Stimulated activated CD4-positive, alpha-beta T cell treated with anti-CD3 and anti-CD28 coated beads, Interleukin-4, amount 100 ng/mL, for 4 hours (primary cell): ENCODE data around the gene INTS6L.
"Not testable (repeated sequence)": the region's sequence is repeated elsewhere in the genome, so short reads cannot be mapped to it uniquely, and the experiment has no call there.

ENCODE experiments used
- DNase-seq, 2 experiments: peaks; one replicate each; pipeline ENCODE4 v3.0.0-alpha.2; 2020

Gene INTS6L

DNA sequence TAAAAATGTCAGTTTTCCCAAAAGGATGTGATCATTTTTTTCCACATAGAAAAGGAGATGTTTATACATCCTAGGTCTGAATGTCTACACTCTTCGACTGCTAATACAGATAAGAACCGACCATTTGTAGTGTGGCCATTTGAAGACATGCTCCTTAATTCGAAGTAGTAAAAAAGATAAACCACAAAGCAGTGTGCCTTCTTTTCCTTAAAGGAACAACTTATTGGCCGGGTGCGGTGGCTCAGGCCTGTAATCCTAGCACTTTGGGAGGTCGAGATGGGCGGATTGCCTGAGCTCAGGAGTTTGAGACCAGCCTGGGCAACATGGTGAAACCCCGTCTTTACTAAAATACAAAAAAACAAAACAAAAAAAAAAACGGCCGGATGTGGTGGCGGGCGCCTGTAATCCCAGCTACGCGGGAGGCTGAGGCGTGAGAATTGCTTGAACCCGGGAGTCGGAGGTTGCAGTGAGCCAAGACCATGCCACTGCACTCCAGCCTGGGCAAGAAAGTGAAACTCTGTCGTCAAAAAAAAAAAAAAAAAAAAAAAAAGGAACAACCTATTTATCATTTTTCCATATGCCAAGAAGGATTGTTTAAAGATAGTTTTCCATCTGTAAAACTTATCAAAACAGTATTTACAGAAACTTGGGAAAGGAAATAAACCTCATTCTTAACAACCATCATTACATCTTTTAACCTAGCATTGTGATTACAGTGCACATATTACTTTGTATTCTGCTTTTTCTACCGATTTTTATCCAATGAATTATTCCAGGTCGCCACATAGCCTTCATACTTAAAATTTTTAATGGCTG lies 2.6 kb downstream of the INTS6L start:
- no peak for DNase-seq

- DNase-seq: no peak
These were observed 7.8 kb downstream of the INTS6L start for GRCh38 chrX:135528254-135528653.

DNA sequence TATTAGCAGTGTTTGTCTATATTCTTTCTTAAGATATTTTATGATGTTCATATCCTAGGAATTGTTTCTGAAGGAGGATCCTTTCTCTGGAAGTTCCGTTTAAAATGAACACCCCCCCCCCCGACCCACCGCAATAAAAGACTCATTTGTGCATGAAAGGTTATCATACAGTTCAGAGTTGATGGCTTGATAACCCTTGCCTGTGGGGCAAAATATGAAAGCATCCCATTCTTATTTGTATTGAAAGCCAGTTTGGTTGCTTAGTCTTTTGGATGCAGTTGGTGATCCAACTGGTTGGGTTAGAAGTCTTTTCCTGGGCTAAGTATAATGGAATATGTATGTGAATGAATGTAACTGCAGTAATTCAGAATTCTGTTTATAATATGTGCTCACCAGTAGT lies 8.3 kb downstream of the INTS6L start:
- no peak for DNase-seq

- DNase-seq: no peak
These were observed 9.6 kb downstream of the INTS6L start for GRCh38 chrX:135530097-135530496.

DNA sequence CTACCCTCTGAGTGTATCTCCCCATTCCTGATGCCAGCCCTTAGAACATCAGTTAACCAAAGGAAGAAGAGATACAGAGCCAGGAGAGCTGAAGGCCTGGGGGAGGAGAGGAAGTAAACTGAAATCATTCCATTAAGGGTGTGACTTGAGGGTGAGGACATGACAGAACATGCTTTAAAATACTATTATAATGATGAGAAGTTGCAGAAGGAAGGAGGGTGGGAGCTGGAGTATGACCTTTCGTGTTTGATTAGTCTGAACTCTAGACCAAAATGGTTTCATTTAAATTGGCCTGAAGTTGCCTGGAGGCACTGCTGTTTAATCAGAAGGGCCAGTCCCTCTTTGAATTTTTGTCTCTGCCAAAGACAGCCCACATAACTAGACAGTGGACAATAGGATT lies 11.4 kb downstream of the INTS6L start:
- no peak for DNase-seq

GRCh38 chrX:135535077-135535940 lies 14.8 kb downstream of the INTS6L start:
- no peak for DNase-seq

DNA sequence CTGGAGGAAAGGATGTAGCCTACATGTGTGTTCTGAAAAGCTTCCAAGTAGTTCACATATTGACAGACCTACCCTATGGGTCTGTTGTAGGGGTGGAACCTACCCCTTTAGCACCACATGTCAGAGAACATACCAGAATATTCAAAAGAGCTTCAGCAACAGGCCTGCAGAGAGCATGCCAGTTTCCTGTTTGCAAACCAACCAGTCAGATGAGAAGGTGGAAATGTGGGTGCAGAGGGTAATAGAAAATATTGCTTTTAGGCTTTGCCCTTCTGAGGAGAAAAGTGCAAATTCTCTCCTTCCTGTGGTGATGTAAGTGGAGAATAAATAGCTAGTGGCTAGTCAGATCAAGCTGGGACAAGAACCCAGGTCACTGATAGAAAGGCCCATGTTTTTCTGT lies 16.4 kb downstream of the INTS6L start:
- no peak for DNase-seq

- DNase-seq: no peak
These were observed 20.9 kb downstream of the INTS6L start for GRCh38 chrX:135541351-135541750.

DNA sequence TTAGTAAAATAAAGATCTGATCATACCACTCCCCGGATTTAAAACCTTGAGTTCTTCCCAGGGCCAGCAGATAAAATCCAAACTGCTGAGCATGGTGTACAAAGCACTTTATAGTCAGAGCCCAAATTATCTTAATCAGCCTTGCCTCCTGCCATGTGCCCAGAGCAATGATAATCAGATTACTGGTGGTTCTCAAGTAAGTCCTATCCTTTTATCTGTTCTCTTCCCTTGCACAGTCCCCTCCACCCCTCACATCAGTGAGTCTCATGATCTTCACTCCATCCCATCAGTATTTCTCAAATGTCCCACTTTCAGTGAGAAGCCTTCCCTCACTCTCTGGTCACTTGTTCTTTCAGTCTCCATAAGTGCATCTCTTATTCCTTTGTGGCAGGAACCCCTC lies 22.7 kb downstream of the INTS6L start:
- DNase-seq: no peak

- DNase-seq: peak in 1 of 2 experiments; percentile 4
These were observed 23.5 kb downstream of the INTS6L start for GRCh38 chrX:135543924-135544323.

DNA sequence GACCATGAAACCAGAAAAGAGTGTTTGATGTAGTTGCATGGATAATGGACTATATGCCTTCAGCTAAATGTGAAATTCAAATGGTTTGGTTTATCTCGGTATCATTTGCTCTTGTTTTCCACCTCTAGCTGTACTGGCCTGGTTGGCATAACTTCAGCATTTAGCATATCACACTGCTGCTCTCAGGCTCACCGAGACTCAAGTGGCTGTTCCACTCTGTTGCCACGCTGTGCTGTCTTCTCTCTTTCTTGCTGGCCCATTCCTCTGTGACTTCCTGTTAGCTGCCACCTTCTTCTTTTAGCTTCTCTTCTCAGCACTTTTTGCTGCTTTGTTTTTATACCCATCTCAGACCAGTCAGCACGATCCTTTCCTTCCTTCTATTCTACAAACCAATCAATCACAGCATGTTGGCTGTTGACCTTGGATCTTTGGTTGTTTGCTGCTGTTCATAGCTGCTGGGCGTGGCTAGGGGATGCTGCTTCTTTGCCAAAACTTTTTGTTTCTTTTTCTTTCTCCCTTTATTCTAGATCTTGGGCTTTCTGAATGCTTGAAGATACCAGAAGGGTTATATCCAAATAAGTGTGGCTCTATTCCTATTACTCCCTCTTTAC lies 24.0 kb downstream of the INTS6L start:
- DNase-seq: no peak

- DNase-seq: no peak
These were observed 27.3 kb downstream of the INTS6L start for GRCh38 chrX:135547767-135548166.

GRCh38 chrX:135549519-135549918 lies 29.1 kb downstream of the INTS6L start:
- no peak for DNase-seq

DNA sequence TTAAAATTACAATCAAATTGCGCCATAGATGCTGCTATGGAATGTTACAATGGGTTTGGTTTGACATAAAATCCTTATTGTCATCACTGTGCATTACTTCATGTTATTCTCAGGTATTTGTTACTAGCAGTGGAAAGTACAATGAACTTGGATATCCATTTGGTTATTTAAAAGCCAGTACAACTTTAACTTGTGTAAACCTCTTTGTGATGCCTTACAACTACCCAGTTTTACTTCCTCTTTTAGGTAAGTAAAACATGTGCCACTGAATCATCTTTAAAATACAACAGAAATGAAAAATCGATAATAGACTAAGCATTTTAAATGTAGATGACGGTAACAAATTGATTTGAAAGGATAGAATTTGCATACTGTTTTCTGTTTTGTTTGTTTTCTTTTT lies 35.6 kb downstream of the INTS6L start:
- no peak for DNase-seq

GRCh38 chrX:135557344-135557743 lies 36.9 kb downstream of the INTS6L start:
- no peak for DNase-seq

DNA sequence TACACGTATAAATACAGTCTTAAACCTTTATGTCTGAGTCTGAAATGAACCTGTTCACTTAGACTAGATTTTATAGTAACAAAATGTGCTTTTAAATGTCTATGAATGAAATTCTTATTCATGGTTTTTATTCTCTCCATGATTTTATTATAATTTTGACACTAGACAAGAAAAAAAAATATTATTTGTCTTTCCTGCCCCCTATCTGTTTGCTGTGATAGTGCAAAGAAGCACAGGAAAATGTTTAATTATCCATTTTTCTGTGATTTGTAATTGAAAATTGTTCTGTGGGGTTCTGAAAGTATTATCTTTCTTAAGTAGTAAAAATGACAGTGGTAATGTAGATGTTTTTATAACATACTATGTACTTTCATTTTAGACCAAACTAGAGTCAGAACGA lies 52.0 kb downstream of the INTS6L start:
- DNase-seq: no peak

GRCh38 chrX:135581496-135581895 lies 61.0 kb downstream of the INTS6L start:
- no peak for DNase-seq

GRCh38 chrX:135585153-135585552 lies 64.7 kb downstream of the INTS6L start:
- no peak for DNase-seq

- no peak for DNase-seq
These were observed 71.4 kb downstream of the INTS6L start for GRCh38 chrX:135591871-135592270.

GRCh38 chrX:135594049-135594448 lies 73.6 kb downstream of the INTS6L start:
- DNase-seq: not testable (repeated sequence)

DNA sequence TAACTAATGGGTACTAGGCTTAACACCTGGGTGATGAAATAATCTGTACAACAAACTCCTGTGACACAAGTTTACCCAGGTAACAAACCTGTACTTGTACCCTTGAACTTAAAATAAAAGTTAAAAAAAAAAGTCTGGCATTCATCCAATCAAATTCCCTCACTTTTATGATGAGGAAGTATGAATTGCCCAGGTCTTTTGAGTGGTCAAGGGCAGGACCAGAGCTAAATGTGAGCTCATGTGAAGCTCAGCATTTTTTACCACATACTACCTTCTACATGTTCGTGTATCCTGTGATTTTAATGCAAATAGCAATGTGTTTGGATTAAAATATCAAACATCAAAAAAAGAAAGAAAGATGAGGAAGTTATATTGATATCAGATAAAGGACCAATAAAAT lies 74.0 kb downstream of the INTS6L start:
- not testable (repeated sequence) for DNase-seq

GRCh38 chrX:135595543-135595942 lies 75.1 kb downstream of the INTS6L start:
- DNase-seq: no peak

GRCh38 chrX:135596495-135596894 lies 76.0 kb downstream of the INTS6L start:
- peak; percentile 20 to 38 for DNase-seq

DNA sequence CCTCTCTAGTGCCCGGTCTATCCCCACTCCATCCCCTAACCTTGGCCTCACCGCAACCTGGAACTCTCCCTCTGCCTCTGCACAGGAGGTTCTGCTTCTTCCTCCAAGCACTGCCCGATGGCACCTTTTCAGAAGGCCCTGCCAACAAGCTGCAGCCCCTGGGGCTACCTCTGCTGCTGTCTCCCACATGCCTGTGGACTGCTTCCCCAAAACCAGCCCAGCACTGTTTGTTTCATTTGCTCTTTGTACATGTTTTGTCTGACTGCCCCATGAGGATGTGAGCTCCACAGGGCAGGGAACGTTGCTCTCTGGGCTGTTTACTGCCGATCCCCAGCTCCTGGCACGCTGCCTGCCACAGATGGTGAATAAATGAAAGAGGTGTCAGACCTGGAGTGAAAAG lies 85.4 kb downstream of the INTS6L start:
- no peak for DNase-seq
